ENCODE data around the gene DPP6. TPM values are rescaled to one million over a fixed set of nuclear protein-coding genes. Genes with fewer than 3 reads are reported as not detected.

Gene DPP6
- total RNA-seq, 1 donor from 2014 or later: not detected

DNA sequence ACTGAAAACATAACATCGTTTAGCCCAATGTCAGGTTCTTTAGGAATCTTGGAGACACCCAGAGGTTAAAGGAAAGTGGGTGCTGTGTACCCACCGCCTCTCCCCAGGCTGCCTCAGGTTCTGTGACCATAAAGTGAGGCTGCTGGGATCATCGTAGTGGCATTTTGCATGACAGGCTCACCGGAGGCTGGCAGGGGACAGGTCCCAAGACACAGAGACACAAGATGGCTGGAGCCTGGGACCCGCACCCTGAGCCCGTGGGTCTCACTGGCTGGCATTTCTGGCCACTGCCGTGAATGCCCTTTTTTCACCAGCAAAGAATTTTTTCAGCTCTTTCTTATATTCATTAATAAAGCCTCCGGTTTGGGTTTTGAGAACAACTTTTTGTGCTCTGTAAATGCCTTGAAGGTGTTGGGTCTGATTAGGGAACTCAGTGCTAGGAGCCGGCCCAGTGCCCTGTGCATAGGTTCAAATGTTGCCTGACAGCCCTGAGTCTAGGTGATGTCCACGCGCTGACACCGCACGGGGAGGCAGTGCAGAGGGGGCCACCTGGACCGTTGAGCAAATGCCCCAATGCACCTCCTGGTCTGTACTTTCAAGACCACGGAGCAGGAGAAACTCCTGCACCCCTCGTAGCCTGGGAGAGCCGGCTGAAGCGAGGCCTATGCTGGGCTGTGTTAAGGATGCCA is 820.8 kb downstream of the DPP6 start:
- Mint-ChIP-seq H3K36me3 (ENCODE audit: low read depth) (no peaks in the 10 kb centered on the region), H3K4me1 (no peaks in the 10 kb centered on the region), H3K27me3 (peaks cover 22% of the 10 kb centered on the region), H3K9me3 (no peaks in the 10 kb centered on the region), H3K4me3 (no peak overlapping the region), H3K27ac (no peak overlapping the region)
- intact Hi-C loops (cut with micrococcal nuclease): no loop called here
- ChIA-PET POLR2A (no interaction called here), CTCF (no interaction called here)
- DNase-seq (no peak), ATAC-seq (ENCODE audit: low read depth) (no peak)
- TF ChIP-seq, protein P1, sequence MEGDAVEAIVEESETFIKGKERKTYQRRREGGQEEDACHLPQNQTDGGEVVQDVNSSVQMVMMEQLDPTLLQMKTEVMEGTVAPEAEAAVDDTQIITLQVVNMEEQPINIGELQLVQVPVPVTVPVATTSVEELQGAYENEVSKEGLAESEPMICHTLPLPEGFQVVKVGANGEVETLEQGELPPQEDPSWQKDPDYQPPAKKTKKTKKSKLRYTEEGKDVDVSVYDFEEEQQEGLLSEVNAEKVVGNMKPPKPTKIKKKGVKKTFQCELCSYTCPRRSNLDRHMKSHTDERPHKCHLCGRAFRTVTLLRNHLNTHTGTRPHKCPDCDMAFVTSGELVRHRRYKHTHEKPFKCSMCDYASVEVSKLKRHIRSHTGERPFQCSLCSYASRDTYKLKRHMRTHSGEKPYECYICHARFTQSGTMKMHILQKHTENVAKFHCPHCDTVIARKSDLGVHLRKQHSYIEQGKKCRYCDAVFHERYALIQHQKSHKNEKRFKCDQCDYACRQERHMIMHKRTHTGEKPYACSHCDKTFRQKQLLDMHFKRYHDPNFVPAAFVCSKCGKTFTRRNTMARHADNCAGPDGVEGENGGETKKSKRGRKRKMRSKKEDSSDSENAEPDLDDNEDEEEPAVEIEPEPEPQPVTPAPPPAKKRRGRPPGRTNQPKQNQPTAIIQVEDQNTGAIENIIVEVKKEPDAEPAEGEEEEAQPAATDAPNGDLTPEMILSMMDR (IDR thresholded peaks at IDR 0.05): no peak

DNA sequence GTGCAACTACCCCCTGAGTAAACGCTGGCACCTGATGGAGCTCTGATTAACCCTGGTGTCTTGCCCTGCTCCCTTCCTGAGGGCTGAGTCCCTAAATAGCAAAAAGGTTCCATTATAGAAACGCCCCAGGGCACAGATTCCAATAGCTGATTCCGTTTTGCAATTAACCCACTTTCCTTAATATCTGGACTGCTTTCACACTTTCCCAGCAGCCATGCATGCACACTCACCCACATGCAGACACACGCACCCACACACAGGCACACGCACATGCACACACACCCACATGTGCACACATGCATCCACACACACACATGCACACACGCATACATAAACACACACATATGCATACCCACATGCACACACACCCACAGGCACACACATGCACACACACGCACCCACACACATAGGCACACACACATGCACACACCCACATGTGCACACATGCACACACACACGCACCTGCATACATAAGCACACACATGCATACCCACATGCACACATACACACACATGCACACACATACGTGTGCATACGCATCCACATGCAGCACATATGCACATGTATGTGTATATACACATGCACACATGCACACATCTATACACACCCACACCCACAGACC is 821.4 kb downstream of the DPP6 start:
- Mint-ChIP-seq H3K27ac (no peak overlapping the region), H3K27me3 (peaks cover 15% of the 10 kb centered on the region)
- POLR2A ChIA-PET: no interaction called here

DNA sequence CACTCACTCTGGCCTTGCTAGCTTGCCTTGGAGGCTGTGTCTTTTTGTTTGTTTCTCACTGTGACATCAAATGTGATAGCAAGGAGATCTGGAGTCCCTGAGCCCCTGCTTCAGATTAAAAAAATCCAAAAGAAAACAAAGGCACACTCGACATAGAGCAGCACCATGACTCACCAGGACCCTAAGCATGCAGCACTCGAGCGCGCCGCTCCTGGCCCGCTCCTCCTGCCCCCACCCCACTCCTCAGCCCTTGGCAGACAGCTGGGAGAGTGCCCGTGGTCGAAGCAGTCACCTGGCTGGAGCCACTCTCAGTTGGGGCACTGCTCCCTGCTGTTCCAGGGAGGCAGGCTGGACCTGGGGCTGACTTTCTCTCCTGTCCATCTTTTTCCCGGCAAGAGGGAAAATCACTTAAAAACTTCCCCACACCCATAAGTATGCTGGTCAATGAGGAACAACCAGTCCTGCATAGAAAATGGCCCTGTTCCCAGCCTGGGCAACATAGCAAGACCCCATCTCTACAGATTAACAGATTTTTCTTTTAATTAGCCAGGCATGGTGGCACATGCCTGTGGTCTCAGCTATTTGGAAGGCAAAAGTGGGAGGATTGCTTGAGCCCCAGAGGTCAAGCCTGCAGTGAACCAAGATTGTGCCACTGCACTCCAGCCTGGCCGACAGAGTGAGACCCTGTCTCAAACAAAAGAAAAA is 822.4 kb downstream of the DPP6 start:
- POLR2A ChIA-PET: no interaction called here
- no peaks in the 10 kb centered on the region for H3K4me1 Mint-ChIP-seq
- H3K27ac Mint-ChIP-seq: no peak overlapping the region
- H3K9me3 Mint-ChIP-seq: no peaks in the 10 kb centered on the region
- CTCF ChIA-PET: no interaction called here
- no peak overlapping the region for H3K4me3 Mint-ChIP-seq
- TF ChIP-seq, protein P1 (IDR thresholded peaks at IDR 0.05): no peak
- intact Hi-C loops (cut with micrococcal nuclease): no loop called here
- peaks cover 8% of the 10 kb centered on the region for H3K27me3 Mint-ChIP-seq
- DNase-seq: no peak
- no peak for ATAC-seq (ENCODE audit: low read depth)
- no peaks in the 10 kb centered on the region for H3K36me3 Mint-ChIP-seq (ENCODE audit: low read depth)

More for the DNA sequence above, 821.4 kb downstream of the DPP6 start:
- Mint-ChIP-seq H3K4me1 (no peaks in the 10 kb centered on the region), H3K36me3 (ENCODE audit: low read depth) (no peaks in the 10 kb centered on the region), H3K4me3 (no peak overlapping the region), H3K9me3 (no peaks in the 10 kb centered on the region)
- ATAC-seq (ENCODE audit: low read depth): no peak
- DNase-seq: no peak
- intact Hi-C loops (cut with micrococcal nuclease): no loop called here
- TF ChIP-seq, protein P1 (IDR thresholded peaks at IDR 0.05): no peak
- CTCF ChIA-PET: no interaction called here

DNA sequence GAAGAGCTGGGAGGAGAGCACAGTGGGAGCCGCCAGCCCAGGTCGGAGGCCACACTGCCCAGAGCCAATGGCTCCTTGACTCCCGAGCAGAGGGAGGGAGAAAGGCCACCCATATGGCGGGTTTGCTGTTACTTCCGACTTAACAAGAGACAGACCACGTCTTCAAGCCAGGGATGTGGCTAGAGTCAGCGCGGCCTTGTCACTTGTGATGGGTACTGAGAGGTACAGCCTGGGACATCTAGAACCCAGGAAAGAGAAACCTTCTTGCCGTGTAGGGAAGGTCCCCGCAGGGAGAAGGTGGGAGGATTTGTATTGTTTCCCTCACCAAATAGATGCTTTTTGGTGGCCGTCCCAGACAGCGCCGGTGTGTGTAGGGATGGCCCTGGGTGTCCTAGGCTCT is 823.1 kb downstream of the DPP6 start:
- H3K4me1 Mint-ChIP-seq: no peaks in the 10 kb centered on the region
- ATAC-seq (ENCODE audit: low read depth) (no peak), DNase-seq (no peak)
- no peak overlapping the region for H3K27ac Mint-ChIP-seq
- H3K27me3 Mint-ChIP-seq: peaks cover 8% of the 10 kb centered on the region
- ChIA-PET POLR2A (no interaction called here), CTCF (no interaction called here)
- TF ChIP-seq, protein P1 (IDR thresholded peaks at IDR 0.05): no peak
- no peak overlapping the region for H3K4me3 Mint-ChIP-seq
- no peaks in the 10 kb centered on the region for H3K9me3 Mint-ChIP-seq
- H3K36me3 Mint-ChIP-seq (ENCODE audit: low read depth): no peaks in the 10 kb centered on the region
- intact Hi-C loops (cut with micrococcal nuclease): no loop called here

DNA sequence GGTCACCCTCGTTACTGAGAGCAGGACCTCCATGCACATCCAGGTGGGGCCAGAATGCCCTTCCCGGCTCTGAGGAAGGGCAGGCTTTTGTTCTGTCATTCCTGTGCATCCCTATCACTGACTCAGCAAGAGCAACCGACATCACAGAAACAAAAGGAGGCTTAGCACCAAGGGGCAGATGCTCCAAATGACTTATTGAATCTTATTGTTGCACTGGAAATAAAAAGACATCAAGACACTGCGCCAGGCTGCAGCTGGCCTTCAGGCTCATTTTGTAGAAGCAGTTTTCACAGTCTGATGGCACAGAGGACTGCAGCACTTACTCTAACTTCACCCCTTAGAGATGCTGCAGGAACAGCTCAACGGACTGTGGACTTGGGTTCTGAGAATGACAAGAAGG is 824.3 kb downstream of the DPP6 start:
- Mint-ChIP-seq H3K4me1 (no peaks in the 10 kb centered on the region), H3K9me3 (no peaks in the 10 kb centered on the region), H3K27ac (no peak overlapping the region), H3K4me3 (no peak overlapping the region), H3K27me3 (peaks cover 6% of the 10 kb centered on the region), H3K36me3 (ENCODE audit: low read depth) (no peaks in the 10 kb centered on the region)
- no peak for ATAC-seq (ENCODE audit: low read depth)
- CTCF ChIA-PET: no interaction called here
- POLR2A ChIA-PET: no interaction called here
- DNase-seq: no peak
- intact Hi-C loops (cut with micrococcal nuclease): no loop called here
- TF ChIP-seq, protein P1 (IDR thresholded peaks at IDR 0.05): no peak

All from activated B cell treated with CpG ODN at 0.5 μM for 24 hours (primary cell).